Hematopoietic multipotent progenitor cell treated with erythropoietin and hydrocortisone succinate and interleukin-3 and kit ligand, for 17 days (in vitro differentiated cells): ENCODE measurements around the gene ANKRD9.
A peak's percentile ranks its signal among the peaks of the same experiment; 100 is the strongest.
"Not testable (repeated sequence)": the region's sequence is repeated elsewhere in the genome, so short reads cannot be mapped to it uniquely, and the experiment has no call there.

Experiments used
- DNase-seq: peaks from one replicate; pipeline ENCODE4 v3.0.0-alpha.2; 2015; ENCODE audit warnings: low spot score

Gene ANKRD9

GRCh38 chr14:102509746-102510615, at the start of gene ANKRD9:
TSS of gene ANKRD9 (minus strand) at chr14:102509776. CDS start at chr14:102507889, 1,887 bp downstream.
- DNase-seq = peak; percentile 97

GRCh38 chr14:102558556-102558955, 49.0 kb upstream of the ANKRD9 start:
- no peak for DNase-seq

- no peak for DNase-seq
Measured at GRCh38 chr14:102557434-102558226, 48.1 kb upstream of the ANKRD9 start.

- no peak for DNase-seq
Measured at GRCh38 chr14:102556098-102556677, 46.6 kb upstream of the ANKRD9 start.

- DNase-seq = peak; percentile 15
Measured at GRCh38 chr14:102554821-102555819, 45.5 kb upstream of the ANKRD9 start.

GRCh38 chr14:102551995-102552705, 42.6 kb upstream of the ANKRD9 start:
- DNase-seq = peak; percentile 72

- not testable (repeated sequence) for DNase-seq
Measured at GRCh38 chr14:102550927-102551401, 41.4 kb upstream of the ANKRD9 start.

GRCh38 chr14:102548616-102549240, 39.2 kb upstream of the ANKRD9 start:
- no peak for DNase-seq

GRCh38 chr14:102545461-102546265, 36.1 kb upstream of the ANKRD9 start:
- no peak for DNase-seq

- peak; percentile 53 for DNase-seq
Measured at GRCh38 chr14:102544747-102545460, 35.3 kb upstream of the ANKRD9 start.

GRCh38 chr14:102544046-102544746, 34.6 kb upstream of the ANKRD9 start:
- DNase-seq = no peak

GRCh38 chr14:102541771-102542170, 32.2 kb upstream of the ANKRD9 start:
- no peak for DNase-seq

- DNase-seq = not testable (repeated sequence)
Measured at GRCh38 chr14:102541029-102541491, 31.5 kb upstream of the ANKRD9 start.

- DNase-seq = no peak
Measured at GRCh38 chr14:102540315-102541028, 30.9 kb upstream of the ANKRD9 start.

GRCh38 chr14:102539544-102540314, 30.2 kb upstream of the ANKRD9 start:
- DNase-seq = no peak
